ENCODE data around the gene ERN2. TPM values are rescaled to one million over a fixed set of nuclear protein-coding genes. Genes with fewer than 3 reads are reported as not detected.

Gene ERN2
- total and polyA plus RNA-seq, 2 of the 13 experiments (the other 11 are each of a cell fraction or from before 2014, with no cell fraction given): 2.2 to 3.5 TPM

GRCh38 chr16:23679274-23679985 lies 33.6 kb downstream of the ERN2 start (continued):
- TF ChIP-seq ZHX2 (IDR thresholded peaks at IDR 0.05; ENCODE audit: low read depth) (no peak), ZHX2 (CRISPR knock-in tag; IDR thresholded peaks at IDR 0.05; ENCODE audit: borderline replicate concordance) (no peak), GRHL1 (CRISPR knock-in tag; conservative IDR thresholded peaks at IDR 0.05) (no peak), ZGPAT (CRISPR knock-in tag; IDR thresholded peaks at IDR 0.05) (no peak), ZBTB3 (CRISPR knock-in tag; IDR thresholded peaks at IDR 0.05; ENCODE audit: borderline replicate concordance, low read depth) (0 out of 2 replicates have a peak, but pooled peaks have one; percentile 55), ZNF629 (CRISPR knock-in tag; conservative IDR thresholded peaks at IDR 0.05) (no peak), SCMH1 (CRISPR knock-in tag; IDR thresholded peaks at IDR 0.05; ENCODE audit: borderline replicate concordance) (no peak), PRDM4 (CRISPR knock-in tag; IDR thresholded peaks at IDR 0.05; ENCODE audit: borderline replicate concordance) (no peak), ZBTB37 (CRISPR knock-in tag; IDR thresholded peaks at IDR 0.05) (no peak), ZNF225 (CRISPR knock-in tag; IDR thresholded peaks at IDR 0.05) (no peak), SSRP1 (CRISPR knock-in tag; IDR thresholded peaks at IDR 0.05) (no peak), ZFX (CRISPR knock-in tag; IDR thresholded peaks at IDR 0.05; ENCODE audit: low read depth) (no peak), ZNF740 (CRISPR knock-in tag; IDR thresholded peaks at IDR 0.05) (peak; percentile 91), CHD2 (IDR thresholded peaks at IDR 0.05; ENCODE audit: low read depth, low read length) (no peak)

All from HepG2 (cell line).